ENCODE measurements around the gene EFNA2.

Gene EFNA2

GRCh38 chr19:1284293-1284978 lies 1.2 kb upstream of the EFNA2 start:
- no peak for DNase-seq (ENCODE audit: low read depth in 2 of 2)

- no peak for DNase-seq (ENCODE audit: low read depth in 2 of 2)
Measured at GRCh38 chr19:1284979-1285736, 515 bp upstream of the EFNA2 start.

- DNase-seq (ENCODE audit: low read depth in 2 of 2): no peak
Measured at GRCh38 chr19:1286487-1287353, 1.0 kb downstream of the EFNA2 start.

- no peak for DNase-seq (ENCODE audit: low read depth in 2 of 2)
Measured at GRCh38 chr19:1287354-1288225, 1.9 kb downstream of the EFNA2 start.

GRCh38 chr19:1288226-1288612 lies 2.5 kb downstream of the EFNA2 start:
- DNase-seq (ENCODE audit: low read depth in 2 of 2): no peak

GRCh38 chr19:1288833-1289685 lies 3.4 kb downstream of the EFNA2 start:
- DNase-seq (ENCODE audit: low read depth in 2 of 2): no peak

GRCh38 chr19:1289686-1290025 lies 4.0 kb downstream of the EFNA2 start:
- no peak for DNase-seq (ENCODE audit: low read depth in 2 of 2)

GRCh38 chr19:1290196-1290702 lies 4.6 kb downstream of the EFNA2 start:
- DNase-seq (ENCODE audit: low read depth in 2 of 2): no peak

- DNase-seq (ENCODE audit: low read depth in 2 of 2): no peak
Measured at GRCh38 chr19:1290703-1291651, 5.3 kb downstream of the EFNA2 start.

- DNase-seq (ENCODE audit: low read depth in 2 of 2): no peak
Measured at GRCh38 chr19:1291761-1292418, 6.2 kb downstream of the EFNA2 start.

- DNase-seq (ENCODE audit: low read depth in 2 of 2): no peak
Measured at GRCh38 chr19:1292419-1293151, 6.9 kb downstream of the EFNA2 start.

GRCh38 chr19:1293782-1294604 lies 8.3 kb downstream of the EFNA2 start:
- DNase-seq (ENCODE audit: low read depth in 2 of 2): no peak

- DNase-seq (ENCODE audit: low read depth in 2 of 2): no peak
Measured at GRCh38 chr19:1294688-1295087, 9.0 kb downstream of the EFNA2 start.

GRCh38 chr19:1295169-1296012 lies 9.7 kb downstream of the EFNA2 start:
- DNase-seq (ENCODE audit: low read depth in 2 of 2): no peak

- no peak for DNase-seq (ENCODE audit: low read depth in 2 of 2)
Measured at GRCh38 chr19:1296078-1296477, 10.4 kb downstream of the EFNA2 start.

- no peak for DNase-seq (ENCODE audit: low read depth in 2 of 2)
Measured at GRCh38 chr19:1296575-1297271, 11.1 kb downstream of the EFNA2 start.

Measured in stimulated activated CD4-positive, alpha-beta T cell treated with anti-CD3 and anti-CD28 coated beads, Interleukin-1b, Interleukin-23, amount 100 ng/mL, for 1 hour (primary cell).